HG03175 (cell line): ENCODE measurements around the gene TKTL1.
"Not testable (repeated sequence)": the region's sequence is repeated elsewhere in the genome, so short reads cannot be mapped to it uniquely, and the experiment has no call there.

ENCODE experiments used
- ATAC-seq: cut with Tn5 transposase; IDR thresholded peaks from one replicate; pipeline ENCODE4 v1.9.1; 2021; ENCODE audit warnings: mild to moderate bottlenecking, moderate library complexity; ENCODE audit not compliant: unreplicated experiment

Gene TKTL1, protein sequence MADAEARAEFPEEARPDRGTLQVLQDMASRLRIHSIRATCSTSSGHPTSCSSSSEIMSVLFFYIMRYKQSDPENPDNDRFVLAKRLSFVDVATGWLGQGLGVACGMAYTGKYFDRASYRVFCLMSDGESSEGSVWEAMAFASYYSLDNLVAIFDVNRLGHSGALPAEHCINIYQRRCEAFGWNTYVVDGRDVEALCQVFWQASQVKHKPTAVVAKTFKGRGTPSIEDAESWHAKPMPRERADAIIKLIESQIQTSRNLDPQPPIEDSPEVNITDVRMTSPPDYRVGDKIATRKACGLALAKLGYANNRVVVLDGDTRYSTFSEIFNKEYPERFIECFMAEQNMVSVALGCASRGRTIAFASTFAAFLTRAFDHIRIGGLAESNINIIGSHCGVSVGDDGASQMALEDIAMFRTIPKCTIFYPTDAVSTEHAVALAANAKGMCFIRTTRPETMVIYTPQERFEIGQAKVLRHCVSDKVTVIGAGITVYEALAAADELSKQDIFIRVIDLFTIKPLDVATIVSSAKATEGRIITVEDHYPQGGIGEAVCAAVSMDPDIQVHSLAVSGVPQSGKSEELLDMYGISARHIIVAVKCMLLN

DNA sequence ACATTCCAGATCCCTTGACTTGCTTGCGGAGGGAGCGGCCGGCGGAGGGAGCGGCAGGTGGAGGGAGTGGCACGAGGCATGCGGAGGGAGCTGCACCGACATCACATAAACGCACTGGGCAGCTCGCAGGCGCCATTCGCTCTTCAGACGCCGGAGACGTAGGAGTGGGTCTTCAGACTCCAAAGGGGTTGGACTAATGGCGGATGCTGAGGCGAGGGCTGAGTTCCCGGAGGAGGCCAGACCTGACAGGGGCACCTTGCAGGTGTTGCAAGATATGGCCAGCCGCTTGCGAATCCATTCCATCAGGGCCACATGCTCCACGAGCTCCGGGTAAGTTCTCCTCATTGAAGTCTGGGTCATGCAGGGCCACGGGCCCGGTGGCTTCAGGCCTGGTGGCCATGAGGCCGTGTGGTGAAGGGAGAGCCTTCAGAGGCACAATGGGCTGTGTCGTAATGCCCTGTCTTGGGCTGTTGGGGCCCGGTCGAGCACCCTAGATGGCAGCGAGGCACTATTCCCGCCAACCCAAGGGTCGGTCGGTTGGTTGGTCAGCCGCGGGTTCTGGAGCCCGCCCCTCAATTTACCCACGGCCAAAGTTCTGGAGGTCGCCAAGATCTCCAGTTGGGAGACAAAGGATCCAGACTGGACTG is at the start of gene TKTL1:
Gene TKTL1, plus strand, starts transcription at position 132 of the 647 bp plus-strand sequence. Its CDS starts 65 bp downstream, at position 197.
- ATAC-seq, result no peak

DNA sequence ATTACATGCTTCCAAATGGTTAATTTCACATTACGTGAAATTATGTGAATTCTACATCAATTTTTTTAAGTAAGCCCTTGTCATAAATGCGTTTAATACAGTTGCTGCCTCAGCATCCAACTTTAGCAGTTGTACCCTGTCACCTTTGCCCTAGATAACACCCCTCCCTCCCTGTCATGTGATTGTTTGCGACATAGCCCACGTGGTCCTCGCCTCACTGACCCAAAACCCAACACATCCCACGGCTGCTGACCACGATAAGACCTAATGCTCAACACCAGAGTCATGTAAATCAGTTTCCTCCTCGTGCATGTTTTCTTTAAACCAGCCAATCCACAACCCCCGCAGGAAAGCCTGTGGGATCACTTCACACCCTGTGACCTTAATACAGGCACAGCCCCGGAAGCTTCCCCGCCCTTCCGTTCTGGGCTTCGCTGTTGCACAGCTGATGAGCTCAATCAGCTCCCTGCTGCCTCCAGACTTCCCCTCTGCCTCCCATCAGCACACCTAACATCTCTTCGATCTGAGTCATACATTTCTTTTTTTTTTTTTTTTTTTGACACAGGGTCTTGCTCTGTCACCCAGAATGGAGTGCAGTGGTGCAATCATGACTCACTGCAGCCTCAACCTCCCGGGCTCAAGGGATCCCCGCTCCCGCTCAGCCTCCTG is 48.1 kb upstream of the TKTL1 start:
- ATAC-seq, result peak; percentile 83

DNA sequence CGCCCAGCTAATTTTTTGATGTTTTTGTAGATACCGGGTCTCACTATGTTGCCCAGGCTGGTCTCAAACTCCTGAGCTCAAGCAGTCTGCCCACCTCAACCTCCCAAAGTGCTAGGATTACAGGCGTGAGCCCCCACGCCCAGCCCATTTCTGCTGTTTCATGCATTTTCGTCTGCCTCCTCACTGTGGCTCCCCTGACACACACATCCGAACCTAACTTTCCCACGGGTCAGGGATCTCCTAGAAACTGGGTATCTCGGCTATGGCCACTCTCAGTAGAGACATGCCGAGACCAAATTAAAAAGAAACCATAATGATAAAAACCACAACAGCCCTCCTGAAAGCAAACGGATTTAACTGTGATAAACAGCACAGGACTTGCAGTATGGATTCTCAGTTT is 47.5 kb upstream of the TKTL1 start:
- ATAC-seq, result not testable (repeated sequence)

DNA sequence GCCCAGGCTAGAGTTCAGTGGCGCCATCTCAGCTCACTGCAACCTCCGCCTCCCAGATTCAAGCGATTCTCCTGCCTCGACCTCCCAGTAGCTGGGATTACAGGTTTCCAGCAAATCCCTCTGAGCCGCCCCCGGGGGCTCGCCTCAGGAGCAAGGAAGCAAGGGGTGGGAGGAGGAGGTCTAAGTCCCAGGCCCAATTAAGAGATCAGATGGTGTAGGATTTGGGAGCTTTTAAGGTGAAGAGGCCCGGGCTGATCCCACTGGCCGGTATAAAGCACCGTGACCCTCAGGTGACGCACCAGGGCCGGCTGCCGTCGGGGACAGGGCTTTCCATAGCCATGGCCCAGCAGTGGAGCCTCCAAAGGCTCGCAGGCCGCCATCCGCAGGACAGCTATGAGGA is 38.3 kb upstream of the TKTL1 start, which contains the start of gene OPN1MW3:
Gene OPN1MW3, plus strand, starts transcription at position 301 of the 400 bp plus-strand sequence. Its CDS starts 38 bp downstream, at position 339.
- not testable (repeated sequence) for ATAC-seq

DNA sequence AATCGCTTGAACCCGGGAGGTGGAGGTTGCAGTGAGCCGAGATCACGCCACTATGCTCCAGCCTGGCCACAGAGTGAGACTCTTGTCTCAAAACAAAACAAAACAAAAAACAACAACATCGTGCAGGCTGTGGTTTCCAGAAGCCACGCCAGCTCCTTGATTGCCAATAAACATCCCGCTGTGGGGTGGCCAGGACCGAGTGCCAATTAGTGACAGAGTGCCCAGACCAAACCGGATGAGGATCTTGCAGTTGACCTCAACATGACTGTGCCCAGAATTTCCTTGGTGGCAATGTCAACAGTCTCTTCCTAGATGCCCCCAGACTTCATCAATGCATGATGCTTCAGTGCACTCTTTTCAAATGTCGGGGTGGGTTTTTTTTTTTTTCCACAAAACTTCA is 36.9 kb upstream of the TKTL1 start:
- not testable (repeated sequence) for ATAC-seq

DNA sequence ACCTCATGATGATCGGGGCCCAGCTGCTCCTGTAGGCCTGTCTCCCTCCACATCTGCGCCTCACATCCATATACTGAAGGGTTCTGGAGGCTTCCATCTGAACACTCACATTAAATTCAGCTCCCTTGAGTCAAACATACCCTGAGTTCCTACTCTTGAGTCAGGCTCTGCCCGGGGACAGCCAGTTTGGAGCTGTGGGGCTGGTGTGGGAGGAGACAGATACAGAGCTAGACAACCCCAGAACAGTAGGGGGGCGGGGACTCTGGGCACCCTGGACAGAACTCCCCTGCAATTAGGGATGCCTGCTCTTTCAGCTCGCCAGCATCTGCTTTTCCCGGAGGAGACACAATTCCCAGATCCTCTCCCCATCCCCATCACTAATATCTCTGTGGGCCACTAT is 32.5 kb upstream of the TKTL1 start:
- not testable (repeated sequence) for ATAC-seq

DNA sequence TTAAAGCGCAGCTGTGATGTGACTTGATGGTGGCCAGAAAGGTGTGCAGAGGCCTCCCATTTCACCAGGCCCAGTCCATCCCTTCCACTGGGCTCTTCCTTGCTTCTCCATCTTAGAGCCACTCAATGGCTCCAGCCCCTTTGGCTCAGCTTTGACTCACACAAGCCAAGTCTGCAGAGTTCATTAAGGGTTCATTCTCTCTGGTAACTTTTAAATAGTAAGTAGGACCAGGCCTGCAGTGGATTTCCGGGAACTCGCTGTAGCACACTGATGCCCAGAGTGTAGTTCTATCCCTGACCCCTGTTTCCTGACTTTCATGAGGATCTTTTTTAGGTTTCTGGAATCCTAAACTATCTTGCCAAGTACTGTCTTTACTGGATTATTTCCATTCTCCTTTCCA is 26.4 kb upstream of the TKTL1 start:
- not testable (repeated sequence) for ATAC-seq

DNA sequence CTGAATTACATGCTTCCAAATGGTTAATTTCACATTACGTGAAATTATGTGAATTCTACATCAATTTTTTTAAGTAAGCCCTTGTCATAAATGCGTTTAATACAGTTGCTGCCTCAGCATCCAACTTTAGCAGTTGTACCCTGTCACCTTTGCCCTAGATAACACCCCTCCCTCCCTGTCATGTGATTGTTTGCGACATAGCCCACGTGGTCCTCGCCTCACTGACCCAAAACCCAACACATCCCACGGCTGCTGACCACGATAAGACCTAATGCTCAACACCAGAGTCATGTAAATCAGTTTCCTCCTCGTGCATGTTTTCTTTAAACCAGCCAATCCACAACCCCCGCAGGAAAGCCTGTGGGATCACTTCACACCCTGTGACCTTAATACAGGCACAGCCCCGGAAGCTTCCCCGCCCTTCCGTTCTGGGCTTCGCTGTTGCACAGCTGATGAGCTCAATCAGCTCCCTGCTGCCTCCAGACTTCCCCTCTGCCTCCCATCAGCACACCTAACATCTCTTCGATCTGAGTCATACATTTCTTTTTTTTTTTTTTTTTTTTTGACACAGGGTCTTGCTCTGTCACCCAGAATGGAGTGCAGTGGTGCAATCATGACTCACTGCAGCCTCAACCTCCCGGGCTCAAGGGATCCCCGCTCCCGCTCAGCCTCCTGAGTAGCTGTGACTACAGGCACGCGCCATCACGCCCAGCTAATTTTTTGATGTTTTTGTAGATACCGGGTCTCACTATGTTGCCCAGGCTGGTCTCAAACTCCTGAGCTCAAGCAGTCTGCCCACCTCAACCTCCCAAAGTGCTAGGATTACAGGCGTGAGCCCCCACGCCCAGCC is 10.9 kb upstream of the TKTL1 start:
- ATAC-seq, result peak; percentile 81

DNA sequence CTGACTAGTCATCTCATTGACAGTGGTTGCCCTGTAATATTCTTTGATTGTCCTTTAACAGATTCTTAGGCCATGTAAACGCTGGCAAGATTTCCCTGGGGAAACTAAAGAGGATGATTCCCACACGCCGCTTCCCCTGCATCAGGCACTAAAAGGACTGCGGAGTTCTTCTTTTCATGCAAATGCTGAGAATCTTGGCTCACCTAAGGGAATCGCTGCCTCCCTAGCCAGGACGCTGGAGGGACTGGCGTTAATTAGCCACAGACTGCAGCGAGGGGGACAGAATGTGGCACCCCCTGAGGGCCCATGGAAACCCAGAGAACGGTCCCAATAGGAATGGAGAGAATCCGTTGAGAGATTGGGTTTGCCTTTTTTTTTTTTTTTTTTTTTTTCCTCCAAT is 9.2 kb upstream of the TKTL1 start:
- ATAC-seq, result not testable (repeated sequence)

DNA sequence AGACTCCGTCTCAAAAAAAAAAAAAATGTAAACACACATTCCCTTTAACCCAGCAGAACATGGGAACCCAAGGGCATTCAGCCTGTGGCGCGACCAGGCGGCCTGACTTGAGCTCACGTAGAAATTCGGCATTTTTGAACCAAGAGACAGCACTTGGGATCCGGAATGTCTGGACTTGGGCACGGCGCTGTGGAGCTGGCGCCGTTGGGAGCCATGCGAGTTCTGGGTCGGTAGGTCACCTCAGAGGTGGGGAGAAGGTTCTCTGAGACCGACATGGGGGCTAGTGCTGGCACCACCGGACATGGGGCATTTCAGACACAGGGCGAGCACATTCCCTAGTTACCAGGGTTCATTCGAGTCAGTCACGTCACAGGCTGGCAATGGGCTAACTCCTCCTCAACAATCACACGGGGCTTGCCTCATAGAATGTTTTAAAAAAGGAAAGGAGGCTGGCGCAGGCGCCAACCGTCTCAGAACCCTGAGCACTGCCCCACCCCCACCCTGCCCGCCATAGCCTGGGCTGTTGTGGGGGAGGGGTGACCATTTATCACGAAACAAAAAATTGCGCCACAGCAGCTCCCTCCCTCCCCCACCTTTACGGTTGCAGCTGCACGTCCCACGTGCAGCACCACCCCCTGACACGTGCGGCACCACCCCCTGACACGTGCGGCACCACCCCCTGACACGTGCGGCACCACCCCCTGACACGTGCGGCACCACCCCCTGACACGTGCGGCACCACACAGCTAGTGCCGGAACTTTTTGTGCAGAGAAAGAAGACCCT is 612 bp upstream of the TKTL1 start, which contains the start of gene TEX28:
Gene TEX28, minus strand, starts transcription at position 334 of the 784 bp plus-strand sequence. CDS start 3,007 bp downstream, outside the sequence.
- no peak for ATAC-seq

DNA sequence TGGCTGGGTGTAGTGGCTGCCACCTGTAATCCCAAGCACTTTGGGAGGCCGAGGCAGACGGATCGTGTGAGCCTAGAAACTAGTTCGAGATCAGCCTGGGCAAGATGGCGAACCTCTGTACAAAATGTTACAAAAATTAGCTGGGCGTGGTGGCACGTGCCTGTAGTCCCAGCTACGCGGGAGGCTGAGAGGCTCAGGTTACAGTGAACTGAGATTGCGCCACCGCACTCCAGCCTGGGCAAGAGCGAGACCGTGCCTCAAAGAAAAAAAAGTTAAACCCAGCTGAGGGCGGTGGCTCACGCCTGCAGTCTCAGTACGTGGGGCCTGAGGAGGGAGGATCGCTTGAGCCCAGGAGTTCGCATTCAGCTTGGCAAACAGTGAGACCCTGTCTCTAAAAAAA is 1.1 kb downstream of the TKTL1 start:
- no peak for ATAC-seq

DNA sequence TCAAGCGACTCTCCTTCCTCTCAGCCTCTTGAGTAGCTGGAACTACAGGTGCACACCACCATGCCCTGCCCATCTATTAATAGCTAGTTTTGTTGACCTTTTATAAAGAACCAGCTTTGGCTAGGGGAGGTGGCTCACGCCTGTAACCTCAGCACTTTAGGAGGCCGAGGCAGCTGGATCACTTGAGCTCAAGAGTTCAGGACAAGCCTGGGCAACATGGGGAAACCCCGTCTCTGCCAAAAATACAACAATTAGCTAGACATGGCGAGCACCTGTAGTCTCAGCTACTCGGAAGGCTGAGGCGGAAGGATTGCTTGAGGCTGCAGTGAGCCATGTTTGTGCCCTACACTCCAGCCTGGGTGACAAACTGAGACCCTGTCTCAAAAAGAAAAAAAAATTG is 2.7 kb downstream of the TKTL1 start:
- ATAC-seq, result no peak

DNA sequence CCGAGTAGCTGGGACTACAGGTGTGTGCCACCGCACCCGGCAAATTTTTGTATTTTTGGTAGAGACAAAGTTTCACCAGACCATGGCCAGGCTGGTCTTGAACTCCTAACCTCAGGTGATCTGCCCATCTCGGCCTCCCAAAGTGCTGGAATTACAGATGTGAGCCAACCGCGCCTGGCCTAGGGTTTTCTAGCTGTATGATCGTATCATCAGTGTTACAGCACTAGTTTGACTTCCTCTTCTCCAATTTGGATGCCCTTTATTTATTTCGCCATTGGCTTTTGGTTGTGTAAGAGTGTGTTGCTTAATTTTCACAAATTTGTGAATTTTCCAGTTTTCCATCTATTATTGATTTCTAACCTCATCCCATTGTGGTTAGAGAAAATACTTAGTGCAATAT is 5.2 kb downstream of the TKTL1 start:
- no peak for ATAC-seq

DNA sequence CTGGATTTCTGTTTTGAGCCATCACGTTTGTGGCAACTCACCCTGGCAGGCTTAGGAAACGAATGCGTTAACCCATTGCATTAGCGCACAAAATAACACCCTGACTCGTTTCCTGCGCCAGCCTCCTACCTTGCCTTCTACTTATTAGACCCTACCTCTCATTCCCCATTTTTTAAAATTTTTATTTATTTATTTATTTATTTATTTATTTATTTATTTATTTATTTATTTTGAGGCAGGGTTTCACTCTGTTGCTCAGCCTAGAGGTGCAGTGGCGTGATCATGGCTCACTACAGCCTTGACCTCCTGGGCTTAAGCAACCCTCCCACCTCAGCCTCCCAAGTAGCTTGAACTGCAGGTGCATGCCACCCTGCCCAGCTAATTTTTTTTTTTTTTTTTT is 7.4 kb downstream of the TKTL1 start:
- not testable (repeated sequence) for ATAC-seq

DNA sequence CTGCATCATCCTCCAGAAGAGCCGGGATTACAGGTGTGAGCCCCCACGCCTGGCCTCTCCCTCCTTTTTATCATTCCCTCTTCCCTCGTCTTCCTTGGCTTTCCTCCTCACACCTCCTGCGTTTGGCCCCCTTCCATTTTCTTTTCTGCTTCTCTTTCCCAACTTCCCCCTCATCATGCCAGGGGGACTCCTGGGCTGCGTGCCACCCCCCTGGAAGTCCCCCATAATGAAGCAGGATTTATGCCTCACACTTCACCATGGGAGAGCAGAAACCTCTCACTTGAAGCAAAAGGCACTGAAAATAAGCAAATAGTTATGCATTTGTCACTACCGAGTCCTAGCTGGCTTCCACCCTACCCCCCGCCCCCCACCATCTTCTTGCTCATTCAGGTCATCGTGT is 7.9 kb downstream of the TKTL1 start:
- ATAC-seq, result no peak

DNA sequence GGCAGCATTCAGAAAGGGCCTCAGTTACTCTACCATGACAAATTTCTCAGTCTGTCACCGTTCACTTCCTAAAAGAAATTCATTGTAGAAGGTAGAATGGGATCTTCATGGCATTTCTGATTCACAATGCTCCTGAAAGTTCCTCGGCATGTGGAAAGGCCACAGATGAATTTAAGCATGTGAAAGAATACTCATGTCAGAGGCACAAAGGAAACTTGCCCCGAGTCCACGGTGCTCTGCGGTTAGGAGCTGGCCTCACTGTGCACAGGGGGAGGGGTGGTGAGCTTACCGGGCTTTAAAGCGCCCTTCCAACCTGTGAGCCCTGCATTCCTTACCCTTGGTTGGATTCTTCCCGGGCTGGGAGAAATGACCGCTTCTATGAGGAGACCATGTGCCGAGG is 9.3 kb downstream of the TKTL1 start:
- ATAC-seq, result no peak

DNA sequence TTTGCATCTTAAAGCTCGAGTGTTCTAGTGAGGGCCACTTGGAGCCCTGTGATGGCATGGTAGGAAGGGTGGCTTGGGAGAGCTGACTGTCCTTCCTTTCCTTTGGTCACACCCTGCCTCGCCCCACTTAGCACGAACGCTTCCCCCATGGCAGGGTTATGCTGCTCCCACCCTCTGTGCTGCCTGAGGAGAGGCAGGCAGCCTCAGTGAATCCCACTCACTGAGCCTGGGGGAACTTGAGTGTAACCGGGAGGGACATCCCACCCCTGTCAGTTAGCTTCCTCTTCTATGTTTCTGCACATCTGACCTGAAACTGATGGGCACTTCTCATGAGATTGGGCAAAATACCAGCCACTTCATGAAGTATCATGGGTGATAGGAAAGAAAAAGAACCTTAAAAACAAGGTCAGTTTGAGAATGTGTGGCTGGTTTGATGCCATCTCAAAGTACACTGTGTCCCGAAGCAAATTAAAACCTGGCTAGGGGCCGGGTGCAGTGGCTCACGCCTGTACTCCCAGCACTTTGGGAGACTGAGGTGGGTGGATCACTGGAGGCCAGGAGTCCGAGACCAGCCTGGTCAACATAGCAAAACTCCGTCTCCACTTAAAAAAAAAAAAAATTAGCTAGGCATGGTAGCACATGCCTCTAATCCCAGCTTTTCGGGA is 10.1 kb downstream of the TKTL1 start:
- ATAC-seq, result no peak

DNA sequence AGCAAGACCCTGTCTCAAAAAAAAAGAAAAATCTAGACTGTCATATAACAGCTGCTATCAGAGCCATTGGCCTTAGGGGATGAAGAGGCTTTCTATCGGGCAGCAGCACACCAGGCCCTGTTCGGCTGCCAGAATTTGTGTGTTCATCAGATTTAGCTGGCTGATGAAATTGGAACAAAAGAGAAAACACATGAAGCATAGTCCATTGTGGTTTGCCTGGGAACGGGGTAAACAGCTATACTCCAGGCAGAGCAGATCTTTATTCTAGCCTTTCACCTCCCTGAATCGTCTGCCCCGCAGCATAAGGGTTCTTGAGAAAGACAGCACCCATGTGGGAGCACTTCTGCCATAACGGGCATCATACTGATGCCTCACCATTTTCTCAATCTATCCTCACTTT is 11.6 kb downstream of the TKTL1 start:
- ATAC-seq, result no peak
